HG03439 (cell line): ENCODE results near the gene NTSR1.

ENCODE experiments used
- ATAC-seq: cut with Tn5 transposase; IDR thresholded peaks from one replicate; pipeline ENCODE4 v1.9.1; 2021; ENCODE audit warnings: mild to moderate bottlenecking, moderate library complexity; ENCODE audit not compliant: unreplicated experiment

Gene NTSR1

DNA sequence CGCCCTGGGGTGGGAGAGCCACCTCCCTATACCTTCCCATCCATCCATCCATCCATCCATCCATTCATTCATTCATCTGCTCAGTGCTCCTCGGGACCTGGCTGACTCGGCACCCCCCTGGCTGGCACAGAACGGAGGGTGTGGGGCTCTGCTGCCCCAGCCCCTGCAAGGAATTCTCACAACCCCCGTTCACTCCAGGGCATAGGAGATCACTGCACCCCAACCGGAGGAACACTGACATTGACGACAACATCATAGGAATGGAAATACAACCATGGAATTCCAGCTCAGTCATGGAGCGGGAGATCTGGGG lies 59.6 kb downstream of the NTSR1 start:
- no peak for ATAC-seq

DNA sequence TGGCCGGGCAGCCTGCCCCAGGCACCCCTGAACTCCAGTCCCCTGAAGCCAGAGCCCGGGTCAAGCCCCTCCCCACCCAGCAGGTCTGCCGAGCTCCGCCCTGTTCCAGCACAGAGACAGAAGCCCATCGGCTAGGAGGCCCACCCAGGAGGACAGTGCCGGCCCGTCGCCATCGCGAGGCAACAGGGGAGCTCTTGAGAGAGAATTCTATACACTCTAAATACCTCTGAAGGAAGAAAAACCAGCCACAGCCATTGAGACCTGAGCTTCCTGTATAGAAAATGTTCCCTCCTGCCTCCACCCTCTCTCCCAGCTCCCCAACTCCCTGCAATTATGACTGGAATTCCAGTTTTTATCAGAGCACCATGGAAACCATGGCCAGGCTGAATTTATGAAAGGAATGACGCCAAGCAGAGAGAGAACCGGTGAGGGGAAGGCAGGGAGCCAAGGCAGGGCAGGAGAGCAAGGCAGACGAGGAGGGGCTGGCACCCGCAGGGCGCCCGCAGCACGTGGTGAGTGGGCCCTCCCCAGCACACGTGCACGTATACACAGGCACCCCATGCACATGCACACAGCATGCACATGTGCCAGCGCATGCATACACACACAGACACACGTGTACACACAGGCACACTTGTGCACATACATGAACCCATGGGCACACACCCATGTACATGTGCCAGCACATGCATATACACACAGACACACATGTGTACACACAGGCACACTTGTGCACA lies 60.1 kb downstream of the NTSR1 start:
- no peak for ATAC-seq

DNA sequence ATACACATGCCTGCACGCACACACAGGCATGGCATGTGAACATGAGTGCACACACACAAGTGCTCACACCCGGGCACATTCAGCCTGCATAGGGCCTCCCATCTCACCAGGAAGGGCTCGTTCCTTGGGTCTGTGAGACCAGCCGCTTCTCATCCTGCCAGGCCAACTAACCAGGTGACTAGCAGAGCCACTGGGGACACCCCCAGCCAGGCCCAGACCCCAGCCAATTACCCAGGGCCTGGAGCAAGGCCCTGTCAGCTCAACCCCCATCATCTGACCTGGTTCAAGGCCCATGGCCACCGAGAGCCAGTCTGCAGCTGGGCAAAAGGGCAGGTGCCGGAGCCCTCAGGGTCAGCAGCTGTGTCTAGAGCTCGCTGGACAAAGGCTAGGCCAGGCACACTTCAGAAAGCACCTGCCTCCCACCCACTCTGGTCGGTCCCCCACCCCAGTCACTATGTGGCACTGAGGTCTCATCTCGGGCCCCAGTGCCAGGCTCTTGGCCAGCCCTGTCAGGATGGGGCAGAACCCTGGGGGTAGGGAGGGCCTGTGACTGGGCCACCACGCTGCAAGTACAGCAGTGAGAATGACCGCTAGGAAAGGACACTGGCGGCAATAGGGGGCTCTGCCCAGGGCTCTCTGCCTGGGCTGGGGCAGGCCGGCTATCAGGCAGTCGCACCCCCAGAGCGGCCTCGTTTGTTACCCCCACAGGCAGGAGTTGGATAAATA lies 60.9 kb downstream of the NTSR1 start:
- ATAC-seq: no peak

DNA sequence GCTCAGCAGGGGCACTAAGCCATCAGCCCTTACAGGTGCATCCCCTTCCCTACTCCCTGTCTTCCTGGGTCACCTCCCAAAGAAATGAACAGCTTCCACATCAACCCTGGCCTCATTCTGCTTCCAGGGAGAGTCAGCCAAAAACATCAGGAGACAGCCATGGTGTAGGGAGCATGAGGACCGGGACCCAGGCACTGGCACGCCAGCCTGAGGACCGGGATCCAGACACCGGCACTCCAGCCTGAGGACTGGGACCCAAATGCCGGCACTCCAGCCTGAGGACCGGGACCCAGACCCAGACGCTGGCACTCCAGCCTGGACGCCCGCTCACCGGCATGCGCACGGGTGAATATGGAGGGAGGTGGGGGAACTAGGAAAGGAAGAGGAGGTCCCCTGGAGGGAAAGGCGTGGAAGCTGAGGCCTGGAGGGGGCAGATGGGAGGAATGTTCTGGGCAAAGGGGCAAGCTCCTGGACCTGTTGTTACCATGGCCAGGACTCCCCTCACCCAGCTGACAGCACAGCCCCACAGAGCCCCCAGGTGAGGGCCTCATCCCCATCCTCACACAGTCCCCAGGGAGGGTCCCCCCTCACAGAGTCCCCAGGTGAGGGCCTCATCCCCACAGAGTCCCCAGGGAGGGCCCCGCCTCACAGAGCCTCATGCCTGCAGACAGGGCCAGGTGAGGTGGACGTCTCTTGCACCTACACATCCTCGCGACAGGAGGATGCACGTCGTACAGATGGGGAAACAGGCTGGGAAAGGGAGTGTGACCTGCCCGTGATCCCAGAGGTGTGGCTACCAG lies 61.7 kb downstream of the NTSR1 start:
- no peak for ATAC-seq

DNA sequence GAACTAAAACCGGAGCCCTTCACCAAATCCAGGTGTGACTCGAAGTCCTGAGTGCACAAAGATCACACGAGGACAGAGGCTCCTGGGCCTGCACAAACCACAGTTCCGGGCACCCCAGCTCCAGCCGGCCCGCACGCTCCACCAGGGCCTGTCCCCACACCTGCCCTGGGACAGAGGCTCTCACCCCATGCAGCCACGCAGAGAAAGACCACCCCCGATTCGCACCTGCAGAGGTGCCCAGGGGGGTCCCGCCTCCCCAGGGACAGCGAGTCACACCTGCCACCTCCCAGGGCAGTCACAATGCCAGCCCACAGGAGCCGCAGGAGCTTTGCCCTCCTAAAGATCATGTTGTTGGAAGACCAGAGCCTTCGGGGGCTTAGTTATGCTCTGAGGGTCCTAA lies 62.3 kb downstream of the NTSR1 start:
- ATAC-seq: no peak

DNA sequence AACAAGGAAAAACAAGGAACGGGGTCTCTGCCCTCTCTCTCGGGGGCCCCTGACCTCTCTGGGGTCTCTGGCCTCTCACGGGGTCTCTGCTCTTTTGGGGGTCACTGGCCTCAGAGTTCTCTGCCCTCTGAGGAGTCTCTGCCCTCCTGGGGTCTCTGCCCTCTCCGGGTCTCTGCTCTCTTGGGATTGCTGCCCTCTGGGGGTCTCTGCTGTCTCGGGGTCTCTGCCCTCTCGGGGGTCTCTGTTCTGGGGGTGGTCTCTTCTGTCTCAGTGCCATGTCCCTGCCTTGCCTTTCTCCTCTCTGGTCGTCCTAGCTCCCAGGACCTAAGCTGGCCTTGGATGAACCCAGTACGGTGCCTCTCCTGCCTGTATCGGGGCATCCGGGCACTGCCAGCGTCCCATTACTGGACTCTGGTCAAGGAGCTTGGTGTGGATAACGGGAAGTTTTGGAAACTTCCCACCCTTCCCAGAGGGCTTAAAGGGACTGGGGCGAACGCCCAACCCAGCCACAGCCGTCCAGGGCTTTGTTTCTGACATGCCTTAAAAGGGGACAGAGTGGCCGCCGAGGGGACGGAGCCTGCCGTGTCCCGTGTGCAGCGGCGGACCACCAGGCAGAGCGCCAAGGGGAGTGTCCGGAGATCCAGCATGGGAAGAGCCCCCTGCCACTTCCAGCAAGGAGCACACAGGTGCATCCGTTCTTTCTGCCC lies 62.9 kb downstream of the NTSR1 start:
- no peak for ATAC-seq

DNA sequence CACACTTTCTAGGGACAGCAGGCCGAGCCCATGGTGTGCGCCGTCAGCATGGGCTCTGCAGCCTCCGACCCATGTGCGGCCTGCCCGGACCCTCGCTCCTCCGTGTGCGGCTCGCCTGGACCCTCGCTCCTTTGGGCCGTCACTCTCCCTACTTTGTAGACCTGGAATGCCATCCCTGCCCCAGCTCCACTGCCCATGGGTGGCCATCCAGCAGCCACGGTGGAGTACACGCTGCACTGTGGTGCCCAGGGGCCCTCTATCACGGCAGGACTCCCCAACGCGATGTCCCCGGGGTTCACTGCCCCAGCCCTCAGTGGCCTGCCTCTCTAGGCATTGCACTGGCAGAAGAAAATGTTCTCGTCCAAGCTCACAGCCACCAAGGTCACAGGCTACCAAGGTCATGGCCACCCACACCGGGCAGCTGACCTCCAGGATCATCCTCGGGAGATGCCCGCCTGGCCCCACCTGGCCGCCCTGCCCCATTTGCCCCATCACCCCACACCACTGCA lies 63.5 kb downstream of the NTSR1 start:
- no peak for ATAC-seq

DNA sequence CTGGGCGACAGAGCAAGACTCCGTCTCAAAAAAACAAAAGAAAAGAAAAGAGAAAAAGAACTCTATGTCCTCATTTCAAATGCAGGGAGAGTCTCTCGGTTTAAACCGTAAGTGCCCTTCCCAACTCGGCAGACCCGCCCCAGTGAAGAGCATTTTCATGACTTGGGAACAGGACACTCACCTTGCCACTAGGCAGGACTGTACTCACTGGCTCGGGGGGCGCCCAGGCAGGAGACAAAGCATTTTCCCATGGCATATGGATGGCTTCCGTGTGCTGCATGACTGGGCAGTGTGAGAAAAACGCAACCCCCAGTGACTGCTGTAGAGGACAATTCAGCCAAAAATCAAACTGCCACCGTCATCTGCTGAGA lies 64.0 kb downstream of the NTSR1 start:
- ATAC-seq: no peak

DNA sequence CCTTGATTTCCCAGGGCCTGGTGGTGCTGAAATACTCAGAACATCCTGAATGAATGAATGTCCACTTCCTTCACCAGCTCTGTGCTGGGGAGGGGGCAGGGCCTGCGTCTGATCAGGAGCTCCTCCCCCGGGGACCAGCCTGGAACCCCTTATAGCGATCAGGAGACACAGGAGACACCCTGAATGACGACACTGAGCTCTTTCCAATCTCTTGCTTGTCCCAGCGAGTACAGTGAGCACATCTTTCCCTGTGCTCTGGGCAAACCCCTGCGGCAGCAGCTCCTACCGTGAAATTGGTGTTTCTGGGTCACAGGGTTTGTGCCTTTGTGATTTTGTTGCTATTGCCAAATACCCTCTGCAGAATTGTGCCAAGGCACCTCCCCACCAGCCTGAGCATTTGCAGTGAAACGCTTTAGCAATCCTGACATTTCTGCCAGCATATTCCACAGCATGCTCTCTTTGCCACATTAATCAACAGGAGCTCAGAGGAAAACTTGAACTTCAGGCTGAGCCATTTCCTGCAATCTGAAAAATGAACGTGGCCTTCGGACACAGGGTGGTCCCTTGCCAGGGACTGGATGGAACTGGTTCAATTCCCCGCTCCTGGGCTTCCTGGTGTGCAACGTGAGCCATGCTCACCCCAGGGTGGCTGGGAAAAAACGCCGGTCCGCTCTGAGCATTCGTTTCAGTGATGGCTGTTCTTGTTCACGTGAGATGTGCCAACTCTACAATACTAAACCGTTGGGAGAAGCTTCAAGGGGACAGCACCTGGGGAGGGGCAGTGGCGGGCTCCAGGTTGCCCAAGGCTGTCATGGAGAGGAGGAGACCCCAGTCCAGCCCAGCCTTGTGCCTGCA lies 64.6 kb downstream of the NTSR1 start:
- ATAC-seq: no peak

DNA sequence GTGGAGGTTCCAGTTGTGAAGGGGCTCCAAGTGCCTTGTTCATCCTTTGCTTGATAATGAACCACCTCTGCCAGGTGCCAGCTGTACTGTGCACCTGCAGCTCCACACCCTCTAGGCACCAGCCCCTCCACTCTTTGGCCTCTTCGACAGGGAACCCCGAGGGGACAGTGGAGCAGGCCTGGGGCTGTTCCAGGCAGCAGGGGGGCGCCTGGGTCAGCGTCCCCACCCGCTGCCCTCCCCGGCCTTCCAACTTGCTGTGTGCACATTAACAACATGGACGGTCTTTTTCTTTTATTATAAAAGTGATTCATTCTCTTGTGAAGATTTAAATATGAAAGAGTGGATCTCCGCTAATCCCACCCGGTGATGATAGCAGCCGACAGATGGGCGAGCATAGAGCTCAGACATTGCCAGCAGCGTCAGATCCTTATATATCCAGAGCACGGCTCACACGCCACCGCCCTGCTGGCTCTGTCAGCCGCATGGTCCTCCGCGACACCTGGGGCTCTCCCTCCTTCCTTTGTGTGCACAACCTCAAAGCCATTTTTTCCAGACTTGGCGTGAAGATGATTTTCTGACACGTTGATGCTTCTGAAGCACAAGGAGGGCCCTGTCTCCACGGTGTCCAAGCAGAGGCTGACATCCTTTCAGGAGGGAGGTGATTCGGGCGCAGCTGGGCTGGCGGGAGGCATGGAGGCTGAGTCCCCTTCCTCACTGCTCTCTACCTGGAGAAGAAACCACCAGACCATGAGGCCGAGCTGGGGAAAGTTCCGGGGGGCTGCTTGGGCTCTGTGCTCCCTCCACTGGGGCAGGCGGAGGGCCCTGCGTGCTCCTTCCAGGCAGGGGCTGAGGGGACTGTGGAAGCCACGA lies 65.4 kb downstream of the NTSR1 start:
- ATAC-seq: no peak

DNA sequence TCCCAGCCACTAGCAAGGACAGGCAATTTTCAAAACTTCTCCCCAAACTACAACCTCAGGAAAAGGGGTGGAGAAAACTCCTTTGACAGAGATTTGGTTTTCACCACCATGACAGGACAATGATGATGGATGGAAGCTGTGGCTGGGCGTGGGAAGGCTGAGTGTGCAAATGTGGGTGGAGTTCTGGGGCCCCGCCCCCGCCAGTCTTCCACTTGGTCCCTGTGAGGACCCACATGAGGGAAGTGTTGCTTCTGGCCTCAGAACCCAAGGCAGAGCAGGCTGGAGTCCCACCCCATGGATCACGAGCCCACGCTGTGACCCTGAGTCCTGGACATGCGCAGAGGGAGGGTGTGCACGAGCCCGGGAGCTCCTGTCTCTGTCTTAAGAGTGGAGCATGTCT lies 66.1 kb downstream of the NTSR1 start:
- no peak for ATAC-seq

DNA sequence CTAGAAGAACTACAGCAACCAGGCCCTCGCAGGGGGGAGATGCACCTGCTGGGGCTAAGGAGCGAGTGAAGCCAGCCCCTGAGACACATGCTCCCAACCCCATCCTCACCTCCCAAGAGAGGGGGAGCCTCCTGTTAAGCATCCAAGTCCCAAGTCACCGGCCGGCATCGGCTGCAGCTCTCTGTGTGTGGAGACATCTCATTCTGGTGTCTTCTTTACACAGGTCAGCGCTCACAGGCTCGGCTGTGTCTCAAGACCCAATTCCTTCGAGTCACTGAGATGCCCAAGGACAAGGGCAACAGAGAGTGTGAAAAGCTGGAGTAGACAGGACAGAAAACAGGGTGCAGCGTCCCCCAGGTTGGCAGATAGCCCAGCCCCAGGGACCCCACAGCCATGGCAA lies 66.6 kb downstream of the NTSR1 start:
- no peak for ATAC-seq

DNA sequence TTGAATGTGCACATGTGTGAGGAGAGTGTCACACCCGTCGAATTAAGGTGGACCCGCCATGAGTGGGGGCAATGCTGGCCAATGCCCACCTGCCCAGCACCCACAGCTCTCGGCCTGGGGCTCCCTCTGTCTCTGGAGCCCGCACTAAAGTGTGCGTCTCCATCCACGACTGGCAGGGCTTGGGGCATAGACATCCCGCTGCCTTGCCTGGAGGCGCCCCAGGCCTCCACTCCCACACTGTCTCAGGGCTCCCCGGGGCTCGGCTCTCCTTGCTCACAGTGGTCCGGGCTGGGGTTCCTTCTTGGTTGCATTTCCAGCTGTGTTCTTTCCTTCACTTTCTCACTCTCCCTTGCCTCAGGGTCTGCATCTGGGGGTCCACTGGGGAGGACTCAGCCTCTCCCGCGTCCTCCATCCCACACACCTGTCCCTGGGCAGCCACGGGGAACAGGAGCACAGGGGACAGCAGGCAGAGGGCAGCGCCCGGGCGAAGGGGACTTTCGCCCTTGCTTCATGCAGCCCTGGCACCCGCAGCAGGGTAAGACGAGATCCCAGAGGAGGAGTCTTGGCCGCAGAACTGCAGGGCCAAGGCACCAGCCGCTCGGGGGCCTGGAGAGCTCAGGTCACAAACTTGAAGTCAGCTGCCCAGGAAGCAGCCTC lies 67.5 kb downstream of the NTSR1 start:
- no peak for ATAC-seq

DNA sequence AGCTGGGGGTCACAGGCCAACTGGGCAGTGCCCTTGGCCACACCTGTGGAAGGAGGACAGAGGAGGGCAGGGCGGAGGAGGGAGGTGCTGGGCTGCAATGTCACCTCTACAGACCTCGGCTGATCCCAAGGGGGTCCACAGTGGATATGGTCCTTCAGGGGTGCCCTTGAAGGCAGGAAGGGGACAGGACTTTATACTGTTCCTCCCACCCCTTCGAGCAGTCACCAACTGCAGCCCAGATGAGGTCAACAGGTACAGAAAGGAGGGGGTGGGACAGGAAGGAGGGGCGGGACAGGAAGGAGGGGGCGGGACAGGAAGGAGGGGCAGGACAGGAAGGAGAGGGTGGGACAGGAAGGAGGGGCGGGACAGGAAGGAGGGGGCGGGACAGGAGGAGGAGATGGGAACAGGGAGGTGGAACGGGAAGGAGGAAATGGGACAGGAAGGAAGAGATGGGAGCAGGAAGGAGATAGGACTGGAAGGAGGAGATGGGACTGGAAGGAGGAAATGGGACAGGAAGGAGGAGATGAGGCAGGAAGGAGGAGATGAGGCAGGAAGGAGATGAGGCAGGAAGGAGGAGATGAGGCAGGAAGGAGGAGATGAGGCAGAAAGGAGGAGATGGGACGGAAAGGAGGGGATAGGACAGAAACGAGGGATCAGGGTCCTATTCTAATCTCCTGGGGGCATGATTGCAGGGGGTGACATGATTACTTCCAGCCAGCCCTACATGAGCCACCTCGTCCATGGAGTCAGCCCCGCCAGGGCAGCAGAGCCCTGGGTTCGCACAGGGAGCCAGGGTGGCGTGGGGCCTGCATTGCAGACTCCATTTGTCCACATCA lies 68.3 kb downstream of the NTSR1 start:
- no peak for ATAC-seq

DNA sequence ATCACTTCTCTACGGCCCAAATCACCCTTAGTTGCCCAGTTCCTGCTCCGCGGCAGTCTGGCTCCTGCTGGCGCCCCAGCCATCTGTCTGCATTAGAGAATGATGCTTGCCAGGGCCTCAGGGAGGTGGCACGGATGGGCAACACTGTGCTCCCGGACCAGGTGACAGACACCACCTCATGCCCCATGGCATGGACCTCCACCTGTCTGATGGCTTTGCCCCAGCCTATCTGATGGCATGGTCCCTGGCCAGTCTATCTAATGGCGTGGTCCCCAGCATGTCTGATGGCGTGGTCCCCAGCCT lies 68.8 kb downstream of the NTSR1 start:
- no peak for ATAC-seq

DNA sequence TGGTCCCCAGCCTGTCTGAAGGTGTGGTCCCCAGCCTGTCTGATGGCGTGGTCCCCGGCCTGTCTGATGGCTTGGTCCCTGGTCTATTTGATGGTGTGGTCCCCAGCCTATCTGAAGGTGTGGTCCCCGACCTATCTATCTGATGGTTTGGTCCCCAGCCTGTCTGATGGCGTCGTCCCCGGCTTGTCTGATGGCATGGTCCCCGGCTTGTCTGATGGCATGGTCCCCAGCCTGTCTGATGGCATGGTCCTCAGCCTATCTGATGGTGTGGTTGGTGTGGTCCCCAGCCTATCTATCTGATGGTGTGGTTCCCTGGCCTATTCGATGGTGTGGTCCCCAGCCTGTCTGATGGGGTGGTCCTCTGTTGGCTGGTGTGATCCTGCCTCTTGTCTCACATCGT lies 69.4 kb downstream of the NTSR1 start:
- ATAC-seq: no peak

DNA sequence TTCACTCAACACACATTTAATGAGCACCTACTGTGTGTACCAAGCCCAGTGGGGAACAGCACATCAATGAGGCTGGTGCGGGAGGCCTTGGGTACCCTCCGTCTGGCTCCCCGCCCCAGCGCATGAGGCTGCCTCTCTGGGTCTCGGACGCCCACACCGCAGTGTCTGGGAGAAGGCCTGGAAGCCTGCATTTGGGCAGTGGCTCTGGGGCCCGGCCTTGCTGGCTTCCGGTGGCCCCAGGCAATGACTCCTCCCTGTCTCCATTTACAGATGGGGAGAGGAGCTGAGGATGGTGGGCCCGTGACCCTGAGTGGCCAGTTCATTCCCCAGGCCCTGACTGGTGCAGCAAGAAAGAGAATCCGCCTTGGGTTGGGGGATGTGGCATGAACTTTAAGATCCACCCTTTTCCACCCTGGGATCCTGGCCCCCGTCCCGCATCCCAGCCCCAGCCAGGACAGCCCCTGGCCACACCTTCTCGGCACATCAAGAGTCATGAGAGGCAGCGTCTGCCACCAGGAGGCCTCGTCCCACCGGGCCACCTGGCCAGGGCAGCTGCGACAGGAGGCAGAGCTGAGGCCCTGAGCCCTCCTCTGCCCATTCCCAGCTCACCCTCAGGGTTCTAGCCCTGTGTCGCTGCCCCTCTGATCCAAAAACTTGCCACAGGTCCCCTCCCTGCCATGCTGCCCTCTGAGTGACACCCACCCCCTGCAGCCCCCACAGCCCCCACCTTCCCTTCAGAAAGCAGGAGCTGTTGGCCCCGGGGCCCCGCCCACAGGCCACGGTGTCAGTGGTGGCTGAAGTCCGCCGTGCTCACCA lies 70.2 kb downstream of the NTSR1 start:
- ATAC-seq: no peak

DNA sequence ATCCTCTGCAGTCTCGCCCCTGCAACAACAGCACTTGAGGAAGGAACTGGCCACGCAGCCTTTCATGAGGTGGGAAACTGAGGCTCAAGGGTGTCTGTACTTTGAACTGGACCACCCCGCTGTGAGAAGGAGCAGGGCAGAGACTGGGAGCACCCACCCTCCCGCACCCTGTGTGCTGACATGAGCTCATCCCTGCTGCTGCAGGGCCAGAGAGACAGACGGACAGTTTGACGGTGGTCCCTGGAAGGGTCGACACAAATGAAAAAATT lies 70.7 kb downstream of the NTSR1 start:
- ATAC-seq: no peak
